SK-N-MC (cell line): ENCODE measurements around the gene CCDC93.

Experiments
- EZH2 ChIP-seq: fragments of 200-600 bp; sonication (generic); IDR thresholded peaks from one replicate; pipeline ENCODE4 v1.6.1; 2017; ENCODE audit warnings: antibody characterized with exemption
- FOXP2 ChIP-seq: optimal IDR thresholded peaks from 2 replicates; pipeline ENCODE3; 2011; ENCODE audit warnings: mild to moderate bottlenecking, moderate library complexity; ENCODE audit not compliant: insufficient read depth; ENCODE audit errors: extremely low read length, control extremely low read depth
- POLR2AphosphoS5 ChIP-seq: IDR thresholded peaks from 2 replicates; pipeline ENCODE4 v1.6.1; 2012; ENCODE audit warnings: mild to moderate bottlenecking, low read depth, low read length, borderline replicate concordance

DNA sequence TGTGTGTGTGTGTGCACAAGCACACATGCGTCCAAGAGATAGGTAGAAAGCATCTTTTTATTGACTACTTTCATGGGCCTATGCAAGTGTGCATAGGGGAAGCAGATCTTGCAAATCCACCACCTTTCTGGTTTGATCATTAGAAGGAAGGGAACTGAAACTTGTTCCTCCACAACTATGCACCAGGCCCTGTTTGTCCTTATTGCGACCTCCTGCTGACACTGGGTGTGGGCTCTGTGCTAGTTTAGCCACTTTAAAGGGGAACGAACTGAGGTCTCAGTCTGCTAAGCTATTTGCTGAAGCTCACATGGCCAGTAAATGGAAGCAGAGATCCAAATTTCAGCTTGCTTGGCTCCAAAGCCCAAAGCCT, 42.3 kb upstream of the CCDC93 start:
- TF ChIP-seq EZH2 (no peak), POLR2AphosphoS5 (no peak), FOXP2 (no peak)
